Trophoblast cell (in vitro differentiated cells and primary cell): Measurements from ENCODE around the gene NBAS.
A peak's percentile ranks its signal among the peaks of the same experiment; 100 is the strongest.

Experiments
- DNase-seq, 2 donors: peaks; one replicate each; pipeline ENCODE4 v3.0.0-alpha.2; 2016
- H2AFZ ChIP-seq: 2 replicates; pipeline ENCODE4 v1.6.1; 2013; ENCODE audit warnings: low read length, moderate library complexity, mild to moderate bottlenecking; ENCODE audit not compliant: insufficient read depth, poor library complexity
- H2AK5ac ChIP-seq: 2 replicates; pipeline ENCODE4 v1.6.1; 2013; ENCODE audit warnings: mild to moderate bottlenecking, low read length
- H2BK120ac ChIP-seq: 2 replicates; pipeline ENCODE4 v1.6.1; 2013; ENCODE audit warnings: low read length, mild to moderate bottlenecking, moderate library complexity; ENCODE audit not compliant: insufficient read depth, poor library complexity
- H2BK12ac ChIP-seq: 2 replicates; pipeline ENCODE4 v1.6.1; 2013; ENCODE audit warnings: mild to moderate bottlenecking, low read length, moderate library complexity
- H2BK5ac ChIP-seq: 2 replicates; pipeline ENCODE4 v1.6.1; 2013; ENCODE audit warnings: low read length, low read depth, moderate library complexity, mild to moderate bottlenecking; ENCODE audit not compliant: poor library complexity
- H3K14ac ChIP-seq: 2 replicates; pipeline ENCODE4 v1.6.1; 2013; ENCODE audit warnings: mild to moderate bottlenecking, low read length
- H3K18ac ChIP-seq: 2 replicates; pipeline ENCODE4 v1.6.1; 2013; ENCODE audit warnings: mild to moderate bottlenecking, low read length
- H3K23ac ChIP-seq: 2 replicates; pipeline ENCODE4 v1.6.1; 2013; ENCODE audit warnings: low read length
- H3K27ac ChIP-seq: 2 replicates; pipeline ENCODE4 v1.5.1; 2013; ENCODE audit warnings: low read depth, mild to moderate bottlenecking, inconsistent platforms, low read length, moderate library complexity
- H3K27me3 ChIP-seq: 2 replicates; pipeline ENCODE4 v1.6.1; 2013; ENCODE audit warnings: inconsistent platforms, mild to moderate bottlenecking, low read length, moderate library complexity; ENCODE audit not compliant: insufficient read depth
- H3K36me3 ChIP-seq, 2 experiments: 1 replicate in 1 of 2; 2 replicates in 1 of 2; pipeline ENCODE4 v1.6.1; 2013; ENCODE audit warnings: low read length in 2 of 2, mild to moderate bottlenecking in 2 of 2, moderate library complexity in 1 of 2; ENCODE audit not compliant: insufficient read depth in 2 of 2, control insufficient read depth in 1 of 2
- H3K4ac ChIP-seq: 2 replicates; pipeline ENCODE4 v1.6.1; 2013; ENCODE audit warnings: low read depth, mild to moderate bottlenecking, low read length, moderate library complexity
- H3K4me1 ChIP-seq, 2 experiments: 1 replicate in 1 of 2; 2 replicates in 1 of 2; pipeline ENCODE4 v1.6.1; 2013; ENCODE audit warnings: low read length in 2 of 2, mild to moderate bottlenecking in 2 of 2, moderate library complexity in 1 of 2; ENCODE audit not compliant: insufficient read depth in 2 of 2, control insufficient read depth in 1 of 2
- H3K4me2 ChIP-seq: 2 replicates; pipeline ENCODE4 v1.6.1; 2013; ENCODE audit warnings: inconsistent platforms, mild to moderate bottlenecking, low read length, moderate library complexity
- H3K4me3 ChIP-seq: 2 replicates; pipeline ENCODE4 v1.5.1; 2013; ENCODE audit warnings: mild to moderate bottlenecking, low read depth, low read length, inconsistent platforms
- H3K79me1 ChIP-seq: one replicate; pipeline ENCODE4 v1.6.1; 2013; ENCODE audit warnings: low read length
- H3K79me2 ChIP-seq: 2 replicates; pipeline ENCODE4 v1.6.1; 2013; ENCODE audit warnings: low read length, mild to moderate bottlenecking; ENCODE audit not compliant: control insufficient read depth, insufficient read depth, poor library complexity
- H3K9ac ChIP-seq: 2 replicates; pipeline ENCODE4 v1.6.1; 2013; ENCODE audit warnings: mild to moderate bottlenecking, low read length
- H3K9me3 ChIP-seq: 2 replicates; pipeline ENCODE4 v1.6.1; 2013; ENCODE audit warnings: low read depth, mild to moderate bottlenecking, control low read depth, inconsistent platforms, low read length; ENCODE audit not compliant: insufficient read depth
- H4K12ac ChIP-seq: 2 replicates; pipeline ENCODE4 v1.6.1; 2013; ENCODE audit warnings: low read depth, mild to moderate bottlenecking, low read length, moderate library complexity
- H4K8ac ChIP-seq: 2 replicates; pipeline ENCODE4 v1.6.1; 2013; ENCODE audit warnings: low read depth, mild to moderate bottlenecking, low read length, moderate library complexity
- H4K91ac ChIP-seq: one replicate; pipeline ENCODE4 v1.6.1; 2013; ENCODE audit warnings: low read depth, mild to moderate bottlenecking, low read length, moderate library complexity
- WGBS: extraction: QIAGEN DNeasy Blood & Tissue Kit; methylation state at CpG from one replicate; pipeline ENCODE4 v1.1.7; 2013; ENCODE audit warnings: missing lambda C conversion rate; ENCODE audit not compliant: insufficient read length, insufficient coverage; ENCODE audit errors: extremely low coverage; 5-methylcytosine and 5-hydroxymethylcytosine counted together

NBAS gene

GRCh38 chr2:15471606-15472005 lies 89.5 kb downstream of the NBAS start:
- Histone ChIP-seq H3K4me1 (peaks cover 5% of the 10 kb centered on the region in 2 experiments), H3K9me3 (no peaks in the 10 kb centered on the region), H2BK12ac (no peak overlapping the region), H3K27ac (no peak overlapping the region), H3K4me3 (no peak overlapping the region), H3K27me3 (no peaks in the 10 kb centered on the region), H3K14ac (no peak overlapping the region), H3K9ac (no peak overlapping the region), H4K12ac (no peak overlapping the region), H2BK120ac (no peak overlapping the region), H3K4me2 (no peak overlapping the region), H4K91ac (no peak overlapping the region), H3K4ac (no peak overlapping the region), H2AFZ (no peak overlapping the region), H3K79me1 (no peaks in the 10 kb centered on the region), H3K36me3 (peaks cover 3 to 6% of the 10 kb centered on the region in 2 experiments), H2AK5ac (no peak overlapping the region), H3K23ac (no peak overlapping the region), H2BK5ac (no peak overlapping the region), H3K79me2 (no peaks in the 10 kb centered on the region), H4K8ac (no peak overlapping the region), H3K18ac (no peak overlapping the region)
- no CpG with 5 or more reads among the region's 2 CpGs for WGBS
- no peak for DNase-seq

GRCh38 chr2:15460112-15460620 lies 101.0 kb downstream of the NBAS start:
- H3K4me2 ChIP-seq, result no peak overlapping the region
- H3K9ac ChIP-seq, result no peak overlapping the region
- H4K8ac ChIP-seq, result no peak overlapping the region
- H3K27ac ChIP-seq, result no peak overlapping the region
- H3K23ac ChIP-seq, result no peak overlapping the region
- H2BK5ac ChIP-seq, result no peak overlapping the region
- WGBS, result no CpG with 5 or more reads among the region's 1 CpG
- no peak overlapping the region for H3K4ac ChIP-seq
- no peak overlapping the region for H4K12ac ChIP-seq
- no peak overlapping the region for H3K4me3 ChIP-seq
- no peaks in the 10 kb centered on the region for H3K79me2 ChIP-seq
- H3K14ac ChIP-seq, result no peak overlapping the region
- peak; percentile 10 to 43 for DNase-seq
- no peaks in the 10 kb centered on the region for H3K27me3 ChIP-seq
- H3K4me1 ChIP-seq, result no peaks in the 10 kb centered on the region
- H3K9me3 ChIP-seq, result no peaks in the 10 kb centered on the region
- no peak overlapping the region for H2BK120ac ChIP-seq
- no peak overlapping the region for H2AFZ ChIP-seq
- H2BK12ac ChIP-seq, result no peak overlapping the region
- peaks cover 4 to 5% of the 10 kb centered on the region in 2 experiments for H3K36me3 ChIP-seq
- H4K91ac ChIP-seq, result no peak overlapping the region
- no peak overlapping the region for H3K18ac ChIP-seq
- no peaks in the 10 kb centered on the region for H3K79me1 ChIP-seq
- H2AK5ac ChIP-seq, result no peak overlapping the region

GRCh38 chr2:15458277-15458676 lies 102.9 kb downstream of the NBAS start:
- H3K18ac ChIP-seq, result no peak overlapping the region
- no peak overlapping the region for H4K12ac ChIP-seq
- no peak overlapping the region for H2BK12ac ChIP-seq
- H3K4me1 ChIP-seq, result no peaks in the 10 kb centered on the region
- no peaks in the 10 kb centered on the region for H3K27me3 ChIP-seq
- H3K4me2 ChIP-seq, result no peak overlapping the region
- H3K9me3 ChIP-seq, result no peaks in the 10 kb centered on the region
- no peak for DNase-seq
- no peak overlapping the region for H3K23ac ChIP-seq
- H3K14ac ChIP-seq, result no peak overlapping the region
- no peak overlapping the region for H4K8ac ChIP-seq
- H2AFZ ChIP-seq, result no peak overlapping the region
- no peak overlapping the region for H3K27ac ChIP-seq
- H2BK5ac ChIP-seq, result no peak overlapping the region
- H3K4me3 ChIP-seq, result no peak overlapping the region
- H3K4ac ChIP-seq, result no peak overlapping the region
- no peaks in the 10 kb centered on the region for H3K79me1 ChIP-seq
- no peak overlapping the region for H4K91ac ChIP-seq
- H2BK120ac ChIP-seq, result no peak overlapping the region
- peaks cover 2 to 4% of the 10 kb centered on the region in 2 experiments for H3K36me3 ChIP-seq
- H3K9ac ChIP-seq, result no peak overlapping the region
- no CpG with 5 or more reads among the region's 2 CpGs for WGBS
- H2AK5ac ChIP-seq, result no peak overlapping the region
- no peaks in the 10 kb centered on the region for H3K79me2 ChIP-seq

GRCh38 chr2:15457868-15458267 lies 103.3 kb downstream of the NBAS start:
- Histone ChIP-seq H3K79me2 (no peaks in the 10 kb centered on the region), H3K4me2 (no peak overlapping the region), H4K12ac (no peak overlapping the region), H3K9me3 (no peaks in the 10 kb centered on the region), H3K27me3 (no peaks in the 10 kb centered on the region), H3K18ac (no peak overlapping the region), H3K4me3 (no peak overlapping the region), H2BK12ac (no peak overlapping the region), H3K27ac (no peak overlapping the region), H3K14ac (no peak overlapping the region), H3K4ac (no peak overlapping the region), H3K36me3 (peaks cover 2 to 4% of the 10 kb centered on the region in 2 experiments), H2BK5ac (no peak overlapping the region), H3K23ac (no peak overlapping the region), H2BK120ac (no peak overlapping the region), H3K9ac (no peak overlapping the region), H4K8ac (no peak overlapping the region), H4K91ac (no peak overlapping the region), H3K79me1 (no peaks in the 10 kb centered on the region), H3K4me1 (peaks cover 2 to 3% of the 10 kb centered on the region in 2 experiments), H2AK5ac (no peak overlapping the region), H2AFZ (no peak overlapping the region)
- WGBS, result no CpG with 5 or more reads among the region's 5 CpGs
- no peak for DNase-seq
